SU-DHL-6 (cell line): ENCODE results near the gene SCD.

ENCODE experiments used
- H2AFZ ChIP-seq: fragments of 200-600 bp; sonication (generic); 2 replicates; pipeline ENCODE4 v1.6.1; 2014; ENCODE audit warnings: low read depth, mild to moderate bottlenecking, moderate library complexity, mixed read lengths, antibody characterized with exemption, low read length; ENCODE audit not compliant: severe bottlenecking
- H3F3A ChIP-seq: fragments of 200-600 bp; shearing (Covaris generic); 2 replicates; pipeline ENCODE4 v1.6.0; 2016; ENCODE audit warnings: antibody characterized with exemption, mild to moderate bottlenecking; ENCODE audit not compliant: insufficient read depth
- H3K27ac ChIP-seq: fragments of 200-600 bp; sonication (generic); 2 replicates; pipeline ENCODE4 v1.5.1; 2016; ENCODE audit warnings: low read depth, mild to moderate bottlenecking, low read length, moderate library complexity, mixed read lengths
- H3K27me3 ChIP-seq: fragments of 200-600 bp; sonication (generic), shearing (Covaris generic); 2 replicates; pipeline ENCODE4 v1.6.0; 2014; ENCODE audit warnings: mild to moderate bottlenecking, low read length
- H3K36me3 ChIP-seq: fragments of 200-600 bp; sonication (generic); 2 replicates; pipeline ENCODE4 v1.6.1; 2014; ENCODE audit warnings: mild to moderate bottlenecking, low read length, mixed read lengths
- H3K4me2 ChIP-seq: fragments of 300-600, 200-600 bp; shearing (Covaris generic), sonication (generic); 2 replicates; pipeline ENCODE4 v1.6.0; 2014; ENCODE audit warnings: low read length, low read depth, mild to moderate bottlenecking; ENCODE audit not compliant: poor library complexity, severe bottlenecking
- H3K4me3 ChIP-seq: fragments of 200-600 bp; sonication (generic); 2 replicates; pipeline ENCODE4 v1.5.1; 2014; ENCODE audit warnings: antibody characterized with exemption, low read length, mild to moderate bottlenecking, mixed read lengths; ENCODE audit not compliant: insufficient read depth, poor library complexity, severe bottlenecking
- H3K79me2 ChIP-seq: fragments of 200-600 bp; sonication (generic); 2 replicates; pipeline ENCODE4 v1.6.1; 2014; ENCODE audit warnings: mild to moderate bottlenecking, low read length, moderate library complexity; ENCODE audit not compliant: insufficient read depth
- H3K9ac ChIP-seq: fragments of 200-600 bp; sonication (generic); 2 replicates; pipeline ENCODE4 v1.7.0; 2014; ENCODE audit warnings: mild to moderate bottlenecking, low read length
- H3K9me2 ChIP-seq: fragments of 200-600 bp; sonication (generic); replicated peaks from 2 replicates; pipeline ENCODE4 v1.6.1; 2014; ENCODE audit warnings: low read length; ENCODE audit not compliant: insufficient read depth
- H3K9me3 ChIP-seq: fragments of 200-600 bp; sonication (generic); 2 replicates; pipeline ENCODE4 v1.6.1; 2014; ENCODE audit warnings: low read length, mixed read lengths; ENCODE audit not compliant: insufficient read depth
- H4K20me1 ChIP-seq: fragments of 200-600 bp; sonication (generic); 2 replicates; pipeline ENCODE4 v1.6.1; 2014; ENCODE audit warnings: low read depth, mild to moderate bottlenecking, antibody characterized with exemption, low read length, moderate library complexity, mixed read lengths
- EZH2phosphoT487 ChIP-seq: fragments of 200-600 bp; sonication (generic), shearing (Covaris generic); conservative IDR thresholded peaks from 2 replicates; pipeline ENCODE4 v1.6.1; 2018; ENCODE audit warnings: mild to moderate bottlenecking, antibody characterized with exemption, low read length, moderate library complexity, mixed read lengths
- TF ChIP-seq, protein P1 (sequence below): fragments of 200-600 bp; sonication (generic); IDR thresholded peaks from one replicate; pipeline ENCODE4 v1.5.1; 2017; ENCODE audit warnings: antibody characterized with exemption, mild to moderate bottlenecking, low read length, moderate library complexity; ENCODE audit not compliant: insufficient read depth, poor library complexity, severe bottlenecking

Gene SCD

DNA sequence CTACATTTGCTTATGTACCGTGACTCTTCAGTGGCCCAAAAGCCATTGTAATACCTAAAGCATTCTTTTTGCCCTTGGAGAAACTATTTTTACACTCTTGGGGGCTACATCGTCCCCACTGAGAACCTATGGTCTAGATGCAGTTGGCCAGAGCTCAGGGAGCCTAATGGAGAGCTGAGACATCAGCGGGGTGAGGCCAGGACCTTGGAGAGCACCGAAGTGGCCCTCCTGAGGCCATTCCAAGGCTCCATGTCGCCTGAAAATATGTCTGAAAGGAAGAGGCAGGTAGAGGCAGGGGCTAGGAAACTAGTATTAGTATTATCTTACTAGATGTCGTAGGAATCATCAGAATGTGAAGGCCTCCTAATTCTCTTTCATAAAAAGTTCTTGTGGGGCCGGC lies 21.9 kb upstream of the SCD start:
- no peaks in the 10 kb centered on the region for H3K9me3 ChIP-seq
- no peak for TF ChIP-seq EZH2phosphoT487
- TF ChIP-seq, protein P1, sequence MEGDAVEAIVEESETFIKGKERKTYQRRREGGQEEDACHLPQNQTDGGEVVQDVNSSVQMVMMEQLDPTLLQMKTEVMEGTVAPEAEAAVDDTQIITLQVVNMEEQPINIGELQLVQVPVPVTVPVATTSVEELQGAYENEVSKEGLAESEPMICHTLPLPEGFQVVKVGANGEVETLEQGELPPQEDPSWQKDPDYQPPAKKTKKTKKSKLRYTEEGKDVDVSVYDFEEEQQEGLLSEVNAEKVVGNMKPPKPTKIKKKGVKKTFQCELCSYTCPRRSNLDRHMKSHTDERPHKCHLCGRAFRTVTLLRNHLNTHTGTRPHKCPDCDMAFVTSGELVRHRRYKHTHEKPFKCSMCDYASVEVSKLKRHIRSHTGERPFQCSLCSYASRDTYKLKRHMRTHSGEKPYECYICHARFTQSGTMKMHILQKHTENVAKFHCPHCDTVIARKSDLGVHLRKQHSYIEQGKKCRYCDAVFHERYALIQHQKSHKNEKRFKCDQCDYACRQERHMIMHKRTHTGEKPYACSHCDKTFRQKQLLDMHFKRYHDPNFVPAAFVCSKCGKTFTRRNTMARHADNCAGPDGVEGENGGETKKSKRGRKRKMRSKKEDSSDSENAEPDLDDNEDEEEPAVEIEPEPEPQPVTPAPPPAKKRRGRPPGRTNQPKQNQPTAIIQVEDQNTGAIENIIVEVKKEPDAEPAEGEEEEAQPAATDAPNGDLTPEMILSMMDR, result no peak
- no peaks in the 10 kb centered on the region for H3K27me3 ChIP-seq
- H3K79me2 ChIP-seq, result no peaks in the 10 kb centered on the region
- no peak overlapping the region for H2AFZ ChIP-seq
- H3K9ac ChIP-seq, result no peak overlapping the region
- no peak overlapping the region for H3K4me3 ChIP-seq
- no peaks in the 10 kb centered on the region for H3K36me3 ChIP-seq
- H3K27ac ChIP-seq, result no peak overlapping the region
- H4K20me1 ChIP-seq, result no peaks in the 10 kb centered on the region
- H3F3A ChIP-seq, result no peaks in the 10 kb centered on the region
- H3K9me2 ChIP-seq, result no peaks in the 10 kb centered on the region
- no peak overlapping the region for H3K4me2 ChIP-seq

DNA sequence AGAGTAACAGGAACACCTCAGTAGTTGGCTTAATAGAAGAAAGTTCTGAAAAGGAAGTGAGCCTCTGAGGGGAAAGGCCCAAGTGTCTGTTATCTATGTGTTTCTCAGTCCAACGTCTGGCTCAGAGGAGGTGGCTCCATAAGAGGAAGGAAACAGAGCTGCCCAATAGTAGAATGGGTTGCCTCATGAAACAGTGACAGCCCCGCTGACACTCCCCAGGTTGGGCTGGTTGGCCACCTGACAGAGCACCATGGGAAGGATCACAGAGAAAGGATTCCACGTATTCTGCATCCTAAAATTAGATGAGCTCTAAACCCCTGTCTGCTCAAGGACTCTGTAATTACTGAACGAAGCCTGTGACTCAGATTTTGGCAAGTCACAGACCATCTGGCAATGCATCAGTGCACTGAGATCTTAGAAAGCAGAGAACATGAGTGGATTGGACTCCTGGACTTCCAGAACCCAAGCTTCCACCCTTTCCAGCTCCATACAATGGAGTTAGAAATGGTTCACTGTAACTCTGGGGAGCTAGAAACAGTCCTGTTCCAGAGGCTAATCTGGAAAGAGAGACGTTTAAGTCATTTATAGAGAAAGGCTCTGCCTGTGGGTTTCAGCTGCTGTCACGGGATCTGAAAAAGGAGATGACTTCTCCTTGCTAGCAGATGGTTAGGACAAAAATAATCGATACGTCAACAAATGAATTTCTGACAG lies 19.9 kb upstream of the SCD start:
- Histone ChIP-seq H3K27me3 (no peaks in the 10 kb centered on the region), H3K4me3 (no peak overlapping the region), H3K9me2 (no peaks in the 10 kb centered on the region), H3K27ac (no peak overlapping the region), H4K20me1 (no peaks in the 10 kb centered on the region), H3K9ac (no peak overlapping the region), H3K4me2 (peak overlapping the region; percentile 7), H3K79me2 (no peaks in the 10 kb centered on the region), H2AFZ (peak overlapping the region; percentile 28), H3F3A (no peaks in the 10 kb centered on the region), H3K9me3 (no peaks in the 10 kb centered on the region), H3K36me3 (no peaks in the 10 kb centered on the region)
- no peak for TF ChIP-seq EZH2phosphoT487
- TF ChIP-seq, protein P1, result no peak

DNA sequence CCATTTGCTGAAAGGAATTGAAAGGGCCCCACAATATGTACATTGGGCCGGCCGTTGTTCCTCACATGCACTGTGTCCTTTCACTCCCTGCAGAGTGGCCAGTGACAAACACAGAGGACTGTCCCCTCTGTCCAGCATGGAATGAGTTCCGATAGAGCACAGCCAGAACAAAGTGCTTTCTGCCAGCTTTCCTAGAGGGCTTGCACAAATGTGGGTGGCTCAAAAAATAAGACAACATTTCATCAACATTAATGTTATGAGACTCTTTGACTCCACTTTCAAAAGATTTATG lies 19.4 kb upstream of the SCD start:
- Histone ChIP-seq H3K4me3 (no peak overlapping the region), H2AFZ (no peak overlapping the region), H3K27ac (no peak overlapping the region), H3K79me2 (no peaks in the 10 kb centered on the region), H3K4me2 (no peak overlapping the region), H3K9ac (no peak overlapping the region), H3K36me3 (no peaks in the 10 kb centered on the region), H3K9me3 (no peaks in the 10 kb centered on the region), H4K20me1 (no peaks in the 10 kb centered on the region), H3F3A (no peaks in the 10 kb centered on the region), H3K9me2 (no peaks in the 10 kb centered on the region), H3K27me3 (no peaks in the 10 kb centered on the region)
- no peak for TF ChIP-seq EZH2phosphoT487
- TF ChIP-seq, protein P1, result no peak
